K562 (cell line): ENCODE data around the gene EYA2. TPM values are rescaled to one million over a fixed set of nuclear protein-coding genes. Genes with fewer than 3 reads are reported as not detected.

ENCODE experiments used
- AFF1 ChIP-seq, 2 experiments: fragments of 450-650 bp; IDR thresholded peaks; 2 replicates each; pipeline ENCODE4 v1.6.1; 2018; ENCODE audit warnings: mild to moderate bottlenecking in 2 of 2, low read depth in 1 of 2; ENCODE audit not compliant: partially characterized antibody in 2 of 2
- ATF2 ChIP-seq: sonication (generic); formaldehyde crosslinking; IDR thresholded peaks from 2 replicates; pipeline ENCODE4 v1.8.1; 2022; ENCODE audit warnings: missing genetic modification reagents
- ATF7 ChIP-seq: fragments of 450-650 bp; IDR thresholded peaks from 2 replicates; pipeline ENCODE4 v1.7.1; 2014; ENCODE audit warnings: mild to moderate bottlenecking, moderate library complexity
- CC2D1A ChIP-seq: fragments of 450-650 bp; IDR thresholded peaks from 2 replicates; pipeline ENCODE4 v1.6.1; 2017; ENCODE audit warnings: mild to moderate bottlenecking
- DACH1 ChIP-seq: fragments of 450-650 bp; IDR thresholded peaks from 2 replicates; pipeline ENCODE4 v1.6.1; 2018; ENCODE audit not compliant: partially characterized antibody
- DDX20 ChIP-seq: fragments of 450-650 bp; IDR thresholded peaks from 2 replicates; pipeline ENCODE4 v1.6.1; 2016; ENCODE audit warnings: missing genetic modification characterization, low read depth, mild to moderate bottlenecking, missing compliant biosample characterization, moderate library complexity
- EHMT2 ChIP-seq: fragments of 450-650 bp; IDR thresholded peaks from 2 replicates; pipeline ENCODE4 v1.6.1; 2018; ENCODE audit warnings: antibody characterized with exemption
- HDAC8 ChIP-seq: fragments of 450-650 bp; IDR thresholded peaks from 2 replicates; pipeline ENCODE4 v1.6.1; 2016; ENCODE audit warnings: mild to moderate bottlenecking, missing genetic modification characterization, moderate library complexity, missing compliant biosample characterization
- MBD2 ChIP-seq: sonication (generic); IDR thresholded peaks from 2 replicates; pipeline ENCODE4 v1.6.1; 2016; ENCODE audit warnings: low read depth, borderline replicate concordance
- MCM2 ChIP-seq: fragments of 450-650 bp; IDR thresholded peaks from 2 replicates; pipeline ENCODE4 v1.6.1; 2017; ENCODE audit warnings: low read depth, mild to moderate bottlenecking
- MTA2 ChIP-seq: fragments of 450-650 bp; IDR thresholded peaks from 2 replicates; pipeline ENCODE4 v1.6.1; 2016; ENCODE audit warnings: low read depth
- NFATC3 ChIP-seq: fragments of 450-650 bp; IDR thresholded peaks from 2 replicates; pipeline ENCODE4 v1.6.1; 2017; ENCODE audit warnings: mild to moderate bottlenecking
- NFIC ChIP-seq: fragments of 450-650 bp; IDR thresholded peaks from 2 replicates; pipeline ENCODE4 v1.6.1; 2017; ENCODE audit warnings: mild to moderate bottlenecking, inconsistent platforms
- NFIX ChIP-seq: fragments of 250-450 bp; sonication (Bioruptor Pico); IDR thresholded peaks from 2 replicates; pipeline ENCODE4 v1.4.0; 2020; ENCODE audit warnings: low read depth, mild to moderate bottlenecking, moderate library complexity
- RBM17 ChIP-seq: fragments of 200-400 bp; formaldehyde crosslinking; IDR thresholded peaks from 2 replicates; pipeline ENCODE4 v1.6.1; 2017; ENCODE audit warnings: low read depth, mild to moderate bottlenecking, low read length, borderline replicate concordance
- SP1 ChIP-seq: sonication (generic); formaldehyde crosslinking; IDR thresholded peaks from 2 replicates; pipeline ENCODE4 v1.8.1; 2022; ENCODE audit warnings: mild to moderate bottlenecking, missing genetic modification reagents
- THAP12 ChIP-seq: fragments of 250-450 bp; sonication (Bioruptor Pico); IDR thresholded peaks from 2 replicates; pipeline ENCODE4 v1.9.0; 2021; ENCODE audit warnings: mild to moderate bottlenecking, inconsistent platforms
- TRIM25 ChIP-seq: fragments of 450-650 bp; IDR thresholded peaks from 2 replicates; pipeline ENCODE4 v1.7.0; 2016; ENCODE audit warnings: borderline replicate concordance
- ZNF253 ChIP-seq: fragments of 250-450 bp; sonication (Bioruptor Pico); conservative IDR thresholded peaks from 2 replicates; pipeline ENCODE4 v1.6.1; 2021; ENCODE audit warnings: mild to moderate bottlenecking
- polyA plus RNA-seq, 8 experiments: library from polyadenylated mRNA; depleted of rRNA in 4 of 8; stranded (reverse) in 5 of 8; unstranded in 3 of 8; fragments of >200 nt; fragmentation: Nextera tagmentation in 2 of 8; fragmentation: Illumina TruSeq in 1 of 8; extraction: Ambion mirVana in 2 of 8; extraction: Trizol in 1 of 8; gene quantifications; 2 replicates each; pipeline versions ENCODE4 v1.2.1 to v1.2.3, GENCODE V29; 2011 to 2014; ENCODE audit warnings: inconsistent platforms in 1 of 8, missing spikeins in 1 of 8
- total RNA-seq, 7 experiments: library from RNA; depleted of rRNA in 6 of 7; stranded (reverse); fragments of >200 nt in 6 of 7; fragmentation: Illumina TruSeq in 2 of 7; extraction: Trizol in 2 of 7; gene quantifications; 2 replicates each; pipeline versions ENCODE4 v1.2.1 to v1.2.3, GENCODE V29; 2011 to 2021; ENCODE audit warnings: low replicate concordance in 1 of 7

Gene EYA2
- total and polyA plus RNA-seq, 9 of the 15 experiments (the other 6 are each of a cell fraction or from before 2014, with no cell fraction given), result 0.03 TPM; not detected in 8

GRCh38 chr20:47150403-47151152 is 255.9 kb downstream of the EYA2 start (continued):
- TF ChIP-seq ATF2 (CRISPR knock-in tag) (no peak), DDX20 (tag) (no peak), NFATC3 (no peak), MTA2 (no peak), MCM2 (no peak), CC2D1A (0 out of 2 replicates have a peak, but pooled peaks have one; percentile 27), AFF1 (IDR thresholded peaks at IDR 0.05; ENCODE audit: low read depth in 1 of 2, partially characterized antibody in 2 of 2) (peak in 1 of 2 experiments; percentile 85), MBD2 (peak; percentile 74), EHMT2 (no peak), HDAC8 (tag) (no peak), ATF7 (0 out of 2 replicates have a peak, but pooled peaks have one; percentile 22), TRIM25 (no peak), RBM17 (no peak), ZNF253 (CRISPR knock-in tag) (no peak), SP1 (CRISPR knock-in tag) (peak; percentile 28; the same call in 1 of the 2 replicates), DACH1 (no peak), NFIX (CRISPR knock-in tag) (no peak), THAP12 (CRISPR knock-in tag) (no peak), NFIC (0 out of 2 replicates have a peak, but pooled peaks have one; percentile 6)
